ENCODE measurements around the gene KCNG1. TPM values are rescaled to one million over a fixed set of nuclear protein-coding genes. Genes with fewer than 3 reads are reported as not detected.

The KCNG1 gene
- total and polyA plus RNA-seq, 8 donors, result 0.19 to 11.9 (median 2.7) TPM; not detected in 4

GRCh38 chr20:51042657-51043247, 19.8 kb upstream of the KCNG1 start:
- WGBS, 5 donors, result 59 to 85% (median 65%) methylated on average over 3 to 7 of the region's 7 CpGs
- Histone ChIP-seq H3K27me3 (peaks cover 0 to 37% (median 4%) of the 10 kb centered on the region in 3 donors), H3K9me3 (peaks cover 0 to 10% (median 7%) of the 10 kb centered on the region in 4 donors), H3K4me3 (no peak overlapping the region), H3K4me1 (no peaks in the 10 kb centered on the region), H3K27ac (no peak overlapping the region), H3K36me3 (no peaks in the 10 kb centered on the region)
- DNase-seq, result no peak
- intact Hi-C loops (cut with DNase I; ENCODE audit: low total_unique reads), result no loop called here
- TF ChIP-seq POLR2AphosphoS5 (IDR thresholded peaks at IDR 0.05) (no peak), POLR2A (IDR thresholded peaks at IDR 0.05) (no peak), EP300 (IDR thresholded peaks at IDR 0.05) (no peak), CTCF (IDR thresholded peaks at IDR 0.05) (no peak)

- Histone ChIP-seq H3K9me3 (peaks cover 0 to 10% (median 7%) of the 10 kb centered on the region in 4 donors), H3K27ac (no peak overlapping the region), H3K4me3 (no peak overlapping the region), H3K4me1 (no peaks in the 10 kb centered on the region), H3K36me3 (no peaks in the 10 kb centered on the region), H3K27me3 (peaks cover 0 to 43% (median 4%) of the 10 kb centered on the region in 3 donors)
- DNase-seq, result no peak
- no peak for TF ChIP-seq POLR2A (IDR thresholded peaks at IDR 0.05)
- TF ChIP-seq POLR2AphosphoS5 (IDR thresholded peaks at IDR 0.05), result no peak
- no peak for TF ChIP-seq CTCF (IDR thresholded peaks at IDR 0.05)
- TF ChIP-seq EP300 (IDR thresholded peaks at IDR 0.05), result no peak
- WGBS, 5 donors, result 53 to 63% (median 60%) methylated on average over 6 of the region's 6 CpGs
- intact Hi-C loops (cut with DNase I; ENCODE audit: low total_unique reads), result no loop called here
Observed at GRCh38 chr20:51042064-51042463, 19.2 kb upstream of the KCNG1 start.

GRCh38 chr20:51037532-51038115, 14.7 kb upstream of the KCNG1 start:
- intact Hi-C loops (cut with DNase I; ENCODE audit: low total_unique reads), result no loop called here
- H3K4me3 ChIP-seq, result no peak overlapping the region
- H3K27me3 ChIP-seq, result peaks cover 0 to 63% (median 4%) of the 10 kb centered on the region in 3 donors
- H3K9me3 ChIP-seq, result no peaks in the 10 kb centered on the region
- TF ChIP-seq EP300 (IDR thresholded peaks at IDR 0.05), result no peak
- no peak for TF ChIP-seq POLR2AphosphoS5 (IDR thresholded peaks at IDR 0.05)
- no peak for TF ChIP-seq CTCF (IDR thresholded peaks at IDR 0.05)
- TF ChIP-seq POLR2A (IDR thresholded peaks at IDR 0.05), result no peak
- no peak overlapping the region for H3K27ac ChIP-seq
- H3K4me1 ChIP-seq, result peaks cover 0 to 4% (median 0%) of the 10 kb centered on the region in 4 donors
- no peak for DNase-seq
- no peaks in the 10 kb centered on the region for H3K36me3 ChIP-seq
- 85 to 93% (median 86%) methylated on average over 13 to 14 of the region's 14 CpGs for WGBS, 5 donors

GRCh38 chr20:51036827-51037531, 14.1 kb upstream of the KCNG1 start:
- Histone ChIP-seq H3K27me3 (peaks cover 0 to 63% (median 5%) of the 10 kb centered on the region in 3 donors), H3K27ac (no peak overlapping the region), H3K4me3 (no peak overlapping the region), H3K36me3 (no peaks in the 10 kb centered on the region), H3K9me3 (no peaks in the 10 kb centered on the region), H3K4me1 (peaks cover 0 to 4% (median 0%) of the 10 kb centered on the region in 4 donors)
- WGBS, 5 donors, result 71 to 83% (median 78%) methylated on average over 7 of the region's 7 CpGs
- TF ChIP-seq POLR2A (IDR thresholded peaks at IDR 0.05) (no peak), POLR2AphosphoS5 (IDR thresholded peaks at IDR 0.05) (no peak), EP300 (IDR thresholded peaks at IDR 0.05) (no peak), CTCF (IDR thresholded peaks at IDR 0.05) (no peak)
- DNase-seq, result no peak
- intact Hi-C loops (cut with DNase I; ENCODE audit: low total_unique reads), result no loop called here

All from stomach (tissue), 9 donors.